ENCODE measurements around the gene KCNMA1.

Gene KCNMA1

GRCh38 chr10:77291596-77292505 is 345.8 kb downstream of the KCNMA1 start:
- no peak for TF ChIP-seq ZFX (IDR thresholded peaks at IDR 0.05; ENCODE audit: borderline replicate concordance)
- TF ChIP-seq CTCF (IDR thresholded peaks at IDR 0.05), result no peak
- no peak overlapping the region for H3K27ac ChIP-seq

GRCh38 chr10:77290528-77291155 is 347.0 kb downstream of the KCNMA1 start:
- TF ChIP-seq CTCF (IDR thresholded peaks at IDR 0.05), result no peak
- no peak for TF ChIP-seq ZFX (IDR thresholded peaks at IDR 0.05; ENCODE audit: borderline replicate concordance)
- H3K27ac ChIP-seq, result no peak overlapping the region

GRCh38 chr10:77289790-77290189 is 347.8 kb downstream of the KCNMA1 start:
- TF ChIP-seq ZFX (IDR thresholded peaks at IDR 0.05; ENCODE audit: borderline replicate concordance), result no peak
- TF ChIP-seq CTCF (IDR thresholded peaks at IDR 0.05), result no peak
- peak overlapping the region; percentile 80; the same call in 1 of the 2 replicates for H3K27ac ChIP-seq

- H3K27ac ChIP-seq, result peak overlapping the region; percentile 80
- no peak for TF ChIP-seq ZFX (IDR thresholded peaks at IDR 0.05; ENCODE audit: borderline replicate concordance)
- TF ChIP-seq CTCF (IDR thresholded peaks at IDR 0.05), result no peak
These were observed 348.5 kb downstream of the KCNMA1 start for GRCh38 chr10:77289027-77289501.

GRCh38 chr10:77287647-77288120 is 349.9 kb downstream of the KCNMA1 start:
- H3K27ac ChIP-seq, result peak overlapping the region; percentile 80
- TF ChIP-seq ZFX (IDR thresholded peaks at IDR 0.05; ENCODE audit: borderline replicate concordance) (no peak), CTCF (IDR thresholded peaks at IDR 0.05) (no peak)

GRCh38 chr10:77286531-77287508 is 350.8 kb downstream of the KCNMA1 start:
- H3K27ac ChIP-seq, result peak overlapping the region; percentile 80
- no peak for TF ChIP-seq ZFX (IDR thresholded peaks at IDR 0.05; ENCODE audit: borderline replicate concordance)
- no peak for TF ChIP-seq CTCF (IDR thresholded peaks at IDR 0.05)

Data from 22Rv1 (cell line).